HUES6 (cell line): ENCODE data around the gene SLC13A3.

Experiments
- H3K27ac ChIP-seq: 2 replicates; pipeline ENCODE4 v1.7.0; 2013; ENCODE audit warnings: low read depth, mild to moderate bottlenecking, low read length, inconsistent platforms
- H3K27me3 ChIP-seq: 2 replicates; pipeline ENCODE4 v1.6.1; 2013; ENCODE audit warnings: low read length; ENCODE audit not compliant: control insufficient read depth, insufficient read depth
- H3K36me3 ChIP-seq: 2 replicates; pipeline ENCODE4 v1.6.1; 2013; ENCODE audit warnings: low read length; ENCODE audit not compliant: control insufficient read depth, insufficient read depth
- H3K4me1 ChIP-seq: 2 replicates; pipeline ENCODE4 v1.6.1; 2013; ENCODE audit warnings: low read length; ENCODE audit not compliant: control insufficient read depth, insufficient read depth
- H3K4me3 ChIP-seq: 2 replicates; pipeline ENCODE4 v1.5.1; 2013; ENCODE audit warnings: low read depth, low read length
- H3K9ac ChIP-seq: one replicate; pipeline ENCODE4 v1.6.1; 2013; ENCODE audit warnings: mild to moderate bottlenecking, low read length
- H3K9me3 ChIP-seq: 2 replicates; pipeline ENCODE4 v1.6.1; 2013; ENCODE audit warnings: low read depth, low read length; ENCODE audit not compliant: control insufficient read depth, insufficient read depth

The SLC13A3 gene, protein sequence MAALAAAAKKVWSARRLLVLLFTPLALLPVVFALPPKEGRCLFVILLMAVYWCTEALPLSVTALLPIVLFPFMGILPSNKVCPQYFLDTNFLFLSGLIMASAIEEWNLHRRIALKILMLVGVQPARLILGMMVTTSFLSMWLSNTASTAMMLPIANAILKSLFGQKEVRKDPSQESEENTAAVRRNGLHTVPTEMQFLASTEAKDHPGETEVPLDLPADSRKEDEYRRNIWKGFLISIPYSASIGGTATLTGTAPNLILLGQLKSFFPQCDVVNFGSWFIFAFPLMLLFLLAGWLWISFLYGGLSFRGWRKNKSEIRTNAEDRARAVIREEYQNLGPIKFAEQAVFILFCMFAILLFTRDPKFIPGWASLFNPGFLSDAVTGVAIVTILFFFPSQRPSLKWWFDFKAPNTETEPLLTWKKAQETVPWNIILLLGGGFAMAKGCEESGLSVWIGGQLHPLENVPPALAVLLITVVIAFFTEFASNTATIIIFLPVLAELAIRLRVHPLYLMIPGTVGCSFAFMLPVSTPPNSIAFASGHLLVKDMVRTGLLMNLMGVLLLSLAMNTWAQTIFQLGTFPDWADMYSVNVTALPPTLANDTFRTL

DNA sequence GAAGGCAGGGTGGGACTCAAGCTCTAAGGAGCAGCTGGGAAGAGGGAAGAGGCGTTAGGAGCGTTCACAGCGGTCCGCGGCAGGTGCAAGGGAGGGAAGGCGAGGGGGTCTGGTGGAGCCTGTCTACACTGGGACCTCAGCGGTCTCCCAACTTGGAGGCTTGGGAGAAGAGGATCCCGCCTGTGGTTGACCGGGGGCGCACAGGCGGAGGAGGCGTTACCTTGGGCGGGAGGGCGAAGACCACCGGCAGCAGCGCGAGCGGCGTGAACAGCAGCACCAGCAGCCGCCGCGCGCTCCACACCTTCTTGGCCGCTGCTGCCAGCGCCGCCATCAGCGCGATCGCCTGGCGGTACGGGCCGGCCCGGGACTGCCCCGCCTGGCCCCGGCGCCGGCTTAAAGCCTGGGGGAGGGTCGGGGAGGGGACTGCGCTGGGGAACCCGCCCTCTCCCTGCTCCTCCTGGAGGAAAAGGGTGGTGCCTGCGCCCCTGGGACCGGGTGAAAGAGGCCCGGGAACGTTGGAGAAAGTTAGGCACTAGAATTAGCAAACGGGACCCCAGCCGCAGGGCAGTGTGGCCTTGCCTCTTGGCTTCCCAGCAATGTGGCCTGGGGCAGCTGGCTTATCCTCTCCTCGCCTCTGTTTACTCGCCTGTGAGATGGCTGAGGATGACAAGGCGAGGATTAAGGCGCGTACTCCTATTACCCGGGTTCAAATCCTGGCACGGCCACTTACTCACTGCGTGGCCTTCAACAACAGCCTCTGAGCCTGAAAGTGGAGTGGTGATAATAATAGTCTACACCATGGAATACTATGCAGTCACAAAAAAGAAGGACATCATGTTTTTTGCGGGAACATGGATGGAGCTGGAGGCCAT, at the start of gene SLC13A3:
Gene SLC13A3, minus strand, starts transcription at position 369 of the 872 bp plus-strand sequence. Its CDS starts 38 bp downstream, at position 331.
- H3K4me3 ChIP-seq = peak within 1 kb of the TSS; percentile 54
- H3K36me3 ChIP-seq = no peaks in the 10 kb centered on the region
- peaks cover 56% of the 10 kb centered on the region for H3K27me3 ChIP-seq
- H3K9ac ChIP-seq = no peak within 1 kb of the TSS
- H3K4me1 ChIP-seq = peaks cover 3% of the 10 kb centered on the region; the same call in 1 of the 2 replicates
- no peak within 1 kb of the TSS for H3K27ac ChIP-seq
- no peaks in the 10 kb centered on the region for H3K9me3 ChIP-seq

DNA sequence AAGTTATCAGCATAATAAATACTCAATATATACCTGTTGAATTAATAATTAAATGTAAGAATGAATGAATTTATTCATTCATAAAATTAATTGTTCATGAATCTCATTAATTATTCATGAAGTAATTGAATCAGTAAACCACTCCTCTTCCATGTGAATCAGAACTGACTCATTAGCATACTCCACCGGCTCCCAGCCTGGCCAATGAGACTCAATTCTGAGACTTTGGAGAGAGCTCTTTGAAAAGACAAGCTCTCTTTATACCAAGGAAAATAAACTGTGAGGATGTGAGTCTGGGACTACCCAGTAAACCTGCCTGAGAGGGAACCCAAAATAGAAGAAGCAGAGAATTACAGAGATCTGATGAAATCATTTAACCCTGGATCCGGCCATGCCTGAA, 49.8 kb upstream of the SLC13A3 start:
- H3K27ac ChIP-seq = no peak overlapping the region
- no peaks in the 10 kb centered on the region for H3K27me3 ChIP-seq
- H3K4me1 ChIP-seq = peaks cover 19% of the 10 kb centered on the region
- no peak overlapping the region for H3K9ac ChIP-seq
- peaks cover 3% of the 10 kb centered on the region for H3K9me3 ChIP-seq
- H3K36me3 ChIP-seq = no peaks in the 10 kb centered on the region
- H3K4me3 ChIP-seq = no peak overlapping the region

DNA sequence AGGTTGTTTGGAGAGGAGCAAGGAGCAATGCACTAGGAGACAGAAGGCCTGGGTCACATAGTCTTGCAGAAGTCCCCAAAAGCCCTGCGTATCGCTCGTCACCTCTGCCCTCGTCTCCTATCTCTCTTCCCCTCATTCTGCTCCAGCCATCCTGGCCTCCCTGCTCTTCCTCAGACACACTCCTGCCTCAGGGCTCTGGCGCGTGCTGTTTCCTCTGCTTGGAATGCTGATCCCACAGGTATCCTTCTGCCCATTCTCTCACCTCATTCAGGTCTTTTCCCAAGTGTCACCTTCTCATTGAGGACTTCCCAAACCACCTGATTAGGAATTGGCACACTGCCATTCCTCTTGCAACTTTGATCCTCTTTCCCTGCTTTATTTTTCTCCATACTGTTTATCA, 49.2 kb upstream of the SLC13A3 start:
- Histone ChIP-seq H3K27me3 (no peaks in the 10 kb centered on the region), H3K9me3 (no peaks in the 10 kb centered on the region), H3K9ac (no peak overlapping the region), H3K4me1 (peaks cover 19% of the 10 kb centered on the region), H3K27ac (no peak overlapping the region), H3K36me3 (no peaks in the 10 kb centered on the region), H3K4me3 (no peak overlapping the region)

DNA sequence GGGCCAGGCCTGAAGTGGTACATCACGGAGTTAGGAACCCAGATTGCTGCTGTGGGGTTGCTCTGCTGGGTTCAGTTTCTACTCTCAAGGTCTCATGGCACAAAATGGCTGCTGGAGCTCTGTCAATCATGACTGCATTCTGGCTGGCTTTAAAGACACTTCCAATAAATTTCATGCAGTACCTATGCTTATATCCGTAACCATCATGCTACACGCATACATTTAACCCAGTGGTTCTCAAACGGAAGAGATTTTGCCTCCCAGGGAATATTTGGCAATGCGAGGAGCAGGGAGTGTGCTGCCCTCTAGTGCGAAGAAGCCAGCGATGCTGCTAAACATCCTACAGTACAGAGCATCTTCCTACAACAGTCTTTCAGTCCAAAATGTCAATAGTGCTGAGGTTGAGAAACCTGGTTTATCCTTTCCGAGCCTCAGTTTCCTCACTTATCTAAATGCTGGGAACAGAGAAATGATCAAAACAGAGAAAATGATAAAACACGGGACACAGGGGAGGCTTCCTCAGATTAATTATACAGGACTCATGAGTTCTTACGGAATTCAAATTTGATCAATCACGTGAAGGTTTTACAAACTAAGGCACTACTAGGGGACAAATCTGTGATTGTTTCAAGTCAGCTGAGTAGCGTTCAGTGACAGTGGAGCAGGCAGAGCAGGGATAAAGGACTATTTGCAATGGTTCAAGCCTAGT, 48.5 kb upstream of the SLC13A3 start:
- Histone ChIP-seq H3K4me1 (peaks cover 18% of the 10 kb centered on the region), H3K36me3 (no peaks in the 10 kb centered on the region), H3K27ac (no peak overlapping the region), H3K9ac (no peak overlapping the region), H3K4me3 (no peak overlapping the region), H3K9me3 (no peaks in the 10 kb centered on the region), H3K27me3 (no peaks in the 10 kb centered on the region)

DNA sequence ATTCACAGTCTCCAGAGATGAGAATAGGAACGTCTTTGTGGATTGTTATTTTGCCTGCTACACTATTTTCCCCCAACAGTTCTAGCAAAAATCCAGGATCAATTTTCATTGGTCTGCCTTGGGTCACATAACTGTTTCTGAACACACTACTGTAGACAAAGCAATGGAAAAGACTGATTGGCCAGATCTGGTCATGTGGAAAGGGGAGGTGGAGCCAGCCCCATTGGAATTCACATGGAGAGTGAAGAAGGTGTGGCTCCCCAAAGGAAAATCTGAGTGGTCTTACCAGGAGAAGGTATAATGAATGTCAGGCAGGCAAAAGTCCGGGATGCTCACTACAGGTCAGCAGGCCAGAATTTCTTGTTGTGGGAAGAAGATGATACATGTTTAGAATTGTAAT, 47.5 kb upstream of the SLC13A3 start:
- Histone ChIP-seq H3K9me3 (no peaks in the 10 kb centered on the region), H3K4me3 (no peak overlapping the region), H3K9ac (no peak overlapping the region), H3K27ac (no peak overlapping the region), H3K4me1 (peaks cover 18% of the 10 kb centered on the region), H3K27me3 (no peaks in the 10 kb centered on the region), H3K36me3 (no peaks in the 10 kb centered on the region)

DNA sequence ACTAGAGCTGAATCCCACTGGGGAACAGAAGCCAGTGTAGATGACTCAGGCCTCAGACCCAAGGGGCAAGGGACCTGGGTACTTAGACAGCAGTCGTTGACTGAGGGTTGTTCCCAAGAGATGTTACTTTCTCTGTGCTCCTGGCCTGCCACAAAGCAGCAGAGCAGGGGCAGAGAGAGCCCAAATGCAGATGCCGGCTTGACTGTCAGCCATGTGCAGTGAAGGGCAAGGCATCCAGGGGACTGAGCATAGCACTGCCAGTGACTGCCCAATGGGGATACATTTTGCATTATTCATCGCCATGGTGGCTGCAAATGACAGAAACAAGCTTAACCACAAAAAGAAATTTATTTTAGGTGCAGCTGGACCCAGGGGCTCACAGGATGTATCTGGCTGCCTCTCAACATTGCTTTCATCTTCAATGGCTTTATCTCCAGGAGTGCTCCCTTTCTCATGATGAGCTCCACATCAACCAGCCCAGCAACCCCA, 45.6 kb upstream of the SLC13A3 start:
- Histone ChIP-seq H3K9ac (no peak overlapping the region), H3K27me3 (no peaks in the 10 kb centered on the region)

DNA sequence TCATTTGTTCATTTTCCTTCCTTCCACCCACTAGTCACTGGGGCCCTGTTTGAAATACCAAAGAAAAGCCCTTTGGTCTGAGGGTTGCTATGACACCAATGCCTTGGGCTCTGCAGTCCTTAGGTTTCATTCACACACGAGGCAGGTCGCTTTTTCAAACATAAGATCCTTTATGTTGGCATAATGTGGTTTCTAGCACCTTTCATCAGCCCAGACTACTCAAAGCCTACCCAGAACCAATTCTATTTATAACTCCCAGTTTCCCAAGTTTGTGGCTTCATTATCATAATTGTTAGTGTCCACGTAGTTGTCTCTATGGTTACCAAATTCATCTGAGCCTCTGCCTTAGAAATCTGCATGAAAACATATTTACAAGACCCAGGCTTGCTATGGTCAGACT, 44.6 kb upstream of the SLC13A3 start:
- no peaks in the 10 kb centered on the region for H3K27me3 ChIP-seq
- H3K4me1 ChIP-seq = 0 out of 2 replicates have a peak, but pooled peaks cover 4% of the 10 kb centered on the region
- no peak overlapping the region for H3K27ac ChIP-seq
- no peak overlapping the region for H3K9ac ChIP-seq
- no peaks in the 10 kb centered on the region for H3K9me3 ChIP-seq
- no peaks in the 10 kb centered on the region for H3K36me3 ChIP-seq
- H3K4me3 ChIP-seq = no peak overlapping the region

More for the DNA sequence above, 45.6 kb upstream of the SLC13A3 start:
- Histone ChIP-seq H3K27ac (no peak overlapping the region), H3K4me3 (no peak overlapping the region), H3K36me3 (no peaks in the 10 kb centered on the region), H3K4me1 (peaks cover 10% of the 10 kb centered on the region), H3K9me3 (no peaks in the 10 kb centered on the region)

DNA sequence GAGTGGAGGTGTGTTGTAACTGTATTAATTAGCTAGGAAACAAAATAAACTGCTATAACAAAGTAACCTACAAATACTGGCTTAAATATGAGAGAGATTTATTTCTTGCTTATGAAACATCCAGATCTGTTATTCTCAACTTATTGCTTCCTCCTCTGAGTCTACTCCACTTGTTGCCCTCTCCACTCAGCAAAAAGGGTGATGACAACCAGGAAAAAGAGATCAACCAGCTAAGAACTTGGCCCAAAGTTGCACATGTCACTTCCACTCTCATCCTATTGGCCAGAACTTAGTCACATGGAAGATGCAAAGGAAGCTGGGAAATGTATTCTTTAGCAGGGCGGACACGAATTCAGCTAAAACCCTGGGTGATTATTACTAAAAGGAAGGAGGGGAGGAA, 43.2 kb upstream of the SLC13A3 start:
- Histone ChIP-seq H3K27me3 (no peaks in the 10 kb centered on the region), H3K27ac (no peak overlapping the region), H3K4me3 (no peak overlapping the region), H3K4me1 (0 out of 2 replicates have a peak, but pooled peaks cover 4% of the 10 kb centered on the region), H3K9ac (no peak overlapping the region), H3K36me3 (no peaks in the 10 kb centered on the region), H3K9me3 (no peaks in the 10 kb centered on the region)

DNA sequence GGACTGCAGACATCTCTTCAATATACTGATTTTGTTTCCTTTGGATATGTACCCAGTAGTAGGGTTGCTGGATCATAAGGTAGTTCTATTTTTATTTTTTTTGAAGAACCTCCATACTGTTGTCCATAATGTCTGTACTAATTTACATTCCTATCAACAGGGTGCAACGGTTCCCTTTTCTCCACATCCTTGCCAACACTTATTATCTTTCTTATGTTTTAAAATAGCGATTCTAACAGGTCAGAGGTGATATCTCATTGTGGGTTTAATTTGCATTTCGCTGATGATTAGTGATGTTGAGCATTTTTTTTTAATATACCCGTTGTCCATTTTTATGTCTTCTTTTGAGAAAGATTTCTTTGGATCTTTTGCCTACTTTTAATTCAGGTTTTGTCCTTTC, 39.9 kb upstream of the SLC13A3 start:
- Histone ChIP-seq H3K27ac (no peak overlapping the region), H3K4me3 (no peak overlapping the region), H3K9ac (no peak overlapping the region), H3K9me3 (no peaks in the 10 kb centered on the region), H3K27me3 (no peaks in the 10 kb centered on the region), H3K36me3 (peaks cover 8% of the 10 kb centered on the region), H3K4me1 (peaks cover 12% of the 10 kb centered on the region; the same call in 1 of the 2 replicates)
